Spleen (tissue), 11 donors: ENCODE measurements around the gene SKAP2. TPM values are rescaled to one million over a fixed set of nuclear protein-coding genes. Genes with fewer than 3 reads are reported as not detected.

ENCODE experiments used
- DNase-seq: peaks from one replicate; pipeline ENCODE4 v3.0.0-alpha.2; 2020
- H3K27ac ChIP-seq, 8 donors: fragments of 200-600 bp; sonication (generic) in 7 of 8; 1 replicate in 4 of 8; 2 replicates in 4 of 8; pipeline versions ENCODE4 v1.5.0 to v1.8.0; 2016 to 2021; ENCODE audit warnings: inconsistent platforms in 4 of 8, mild to moderate bottlenecking in 4 of 8, moderate library complexity in 1 of 8
- H3K27me3 ChIP-seq, 7 donors: fragments of 200-600 bp; sonication (generic) in 6 of 7; replicated peaks in 1 of 7; 1 replicate in 4 of 7; 2 replicates in 3 of 7; pipeline versions ENCODE4 v1.5.0 to v1.8.0; 2016 to 2021; ENCODE audit warnings: inconsistent platforms in 3 of 7, mild to moderate bottlenecking in 1 of 7
- H3K36me3 ChIP-seq, 6 donors: fragments of 200-600 bp; sonication (generic) in 5 of 6; 1 replicate in 4 of 6; 2 replicates in 2 of 6; pipeline versions ENCODE4 v1.5.0 to v1.8.0; 2016 to 2021; ENCODE audit warnings: inconsistent platforms in 2 of 6
- H3K4me1 ChIP-seq, 6 donors: fragments of 200-600 bp; sonication (generic) in 5 of 6; 1 replicate in 3 of 6; 2 replicates in 3 of 6; pipeline versions ENCODE4 v1.5.0 to v1.8.0; 2016 to 2021; ENCODE audit warnings: inconsistent platforms in 3 of 6
- H3K4me3 ChIP-seq, 8 donors: fragments of 200-600 bp; sonication (generic) in 7 of 8; 1 replicate in 4 of 8; 2 replicates in 4 of 8; pipeline versions ENCODE4 v1.5.0 to v1.8.0; 2016 to 2021; ENCODE audit warnings: inconsistent platforms in 4 of 8, mild to moderate bottlenecking in 4 of 8, moderate library complexity in 2 of 8
- H3K9me3 ChIP-seq, 8 donors: fragments of 200-600 bp; sonication (generic) in 7 of 8; 1 replicate in 4 of 8; 2 replicates in 4 of 8; pipeline versions ENCODE4 v1.5.0 to v1.8.0; 2016 to 2021; ENCODE audit warnings: inconsistent platforms in 4 of 8
- CTCF ChIP-seq, 11 experiments: fragments of 200-600 bp in 7 of 11; fragments of 450-650 bp in 4 of 11; sonication (generic) in 4 of 11; IDR thresholded peaks in 8 of 11; conservative IDR thresholded peaks in 3 of 11; 1 replicate in 7 of 11; 2 replicates in 4 of 11; pipeline versions ENCODE4 v1.4.0 to v1.8.0; 2016 to 2021; ENCODE audit warnings: antibody characterized with exemption in 11 of 11, inconsistent platforms in 4 of 11, mild to moderate bottlenecking in 1 of 11
- POLR2A ChIP-seq, 3 donors: fragments of 450-650 bp; IDR thresholded peaks; one replicate each; pipeline ENCODE4 v1.5.1; 2017; ENCODE audit warnings: antibody characterized with exemption in 3 of 3, mild to moderate bottlenecking in 1 of 3
- POLR2AphosphoS5 ChIP-seq, 3 donors: sonication (generic); formaldehyde crosslinking; IDR thresholded peaks; one replicate each; pipeline ENCODE4 v1.5.1; 2017; ENCODE audit warnings: antibody characterized with exemption in 3 of 3
- WGBS, 5 donors: extraction: QIAGEN DNeasy Blood & Tissue Kit in 3 of 5; methylation state at CpG; one replicate each; pipeline versions ENCODE4 v1.1.5 to v1.1.7; 2013 to 2018; 5-methylcytosine and 5-hydroxymethylcytosine counted together
- intact Hi-C: fragments of 100-400 bp; cut with DNase I; formaldehyde crosslinking; loops from one replicate; pipeline ENCODE4 v1.15.0; 2023; ENCODE audit warnings: low total_unique reads
- polyA plus RNA-seq, 3 donors: library from polyadenylated mRNA; stranded (reverse); fragments of 200-250 nt; gene quantifications; one replicate each; pipeline ENCODE4 v1.2.1, GENCODE V29; 2013
- total RNA-seq, 7 donors: library from RNA; depleted of rRNA in 3 of 7; stranded (reverse); fragments of >200 nt in 3 of 7; fragmentation: NEBNext Ultra II Directional in 4 of 7; extraction: Animal tissue kit (Norgen Biotek cat#: 25700) in 4 of 7; gene quantifications; one replicate each; pipeline versions ENCODE4 v1.1.0 to v1.2.1, GENCODE V29; 2016 to 2021
- donor health status: healthy with polysubstance abuse.
- donor health status: DM: no; HTN: no; CAD: no; lungs with moderate emphysema.
- donor health status: DM: no; HTN: no; CAD: no.
- donor health status: Bipolar disorder and iron deficiency.
- donor health status: healthy.
- donor health status: DM: no; HTN: no; CAD: no.
- donor health status: DM: yes; HTN: yes; CAD: no.

SKAP2 gene
- total and polyA plus RNA-seq, 10 donors, result 14.8 to 87.2 (median 61.7) TPM

- intact Hi-C loops, result no loop called here
- H3K36me3 ChIP-seq, result peaks cover 0 to 19% (median 0%) of the 10 kb centered on the region in 6 donors
- H3K4me3 ChIP-seq, result no peak overlapping the region
- H3K4me1 ChIP-seq, result no peaks in the 10 kb centered on the region
- H3K9me3 ChIP-seq, result no peaks in the 10 kb centered on the region
- H3K27ac ChIP-seq, result no peak overlapping the region
- 75 to 95% (median 88%) methylated on average over 1 of the region's 1 CpG for WGBS, 5 donors
- no peak for DNase-seq
- TF ChIP-seq POLR2AphosphoS5 (IDR thresholded peaks at IDR 0.05) (no peak), CTCF (IDR thresholded peaks at IDR 0.05 in 8 of 11, conservative IDR thresholded peaks at IDR 0.05 in 3 of 11) (no peak), POLR2A (IDR thresholded peaks at IDR 0.05) (no peak)
- no peaks in the 10 kb centered on the region for H3K27me3 ChIP-seq
Observed at GRCh38 chr7:26709210-26709990, 155.0 kb downstream of the SKAP2 start.

- no peak for DNase-seq
- intact Hi-C loops, result no loop called here
- Histone ChIP-seq H3K36me3 (peaks cover 0 to 19% (median 0%) of the 10 kb centered on the region in 6 donors), H3K9me3 (no peaks in the 10 kb centered on the region), H3K27me3 (no peaks in the 10 kb centered on the region), H3K4me3 (no peak overlapping the region), H3K4me1 (no peaks in the 10 kb centered on the region), H3K27ac (no peak overlapping the region)
- TF ChIP-seq POLR2A (IDR thresholded peaks at IDR 0.05), result no peak
- TF ChIP-seq CTCF (IDR thresholded peaks at IDR 0.05 in 8 of 11, conservative IDR thresholded peaks at IDR 0.05 in 3 of 11), result no peak
- TF ChIP-seq POLR2AphosphoS5 (IDR thresholded peaks at IDR 0.05), result no peak
- WGBS, 5 donors, result 23 to 37% (median 34%) methylated on average over 2 of the region's 2 CpGs
Observed at GRCh38 chr7:26705567-26705966, 158.8 kb downstream of the SKAP2 start.

- no peak for DNase-seq
- Histone ChIP-seq H3K9me3 (no peaks in the 10 kb centered on the region), H3K36me3 (peaks cover 0 to 11% (median 0%) of the 10 kb centered on the region in 6 donors), H3K4me3 (no peak overlapping the region), H3K27me3 (no peaks in the 10 kb centered on the region), H3K27ac (no peak overlapping the region), H3K4me1 (no peaks in the 10 kb centered on the region)
- intact Hi-C loops, result no loop called here
- TF ChIP-seq POLR2AphosphoS5 (IDR thresholded peaks at IDR 0.05) (no peak), POLR2A (IDR thresholded peaks at IDR 0.05) (no peak), CTCF (IDR thresholded peaks at IDR 0.05 in 8 of 11, conservative IDR thresholded peaks at IDR 0.05 in 3 of 11) (no peak)
- WGBS, 5 donors, result 92 to 98% (median 96%) methylated on average over 2 of the region's 2 CpGs
Observed at GRCh38 chr7:26704786-26705185, 159.6 kb downstream of the SKAP2 start.

- Histone ChIP-seq H3K27ac (no peak overlapping the region), H3K36me3 (peaks cover 0 to 11% (median 0%) of the 10 kb centered on the region in 6 donors), H3K4me3 (no peak overlapping the region), H3K4me1 (no peaks in the 10 kb centered on the region), H3K9me3 (no peaks in the 10 kb centered on the region), H3K27me3 (no peaks in the 10 kb centered on the region)
- WGBS, 5 donors, result 89 to 96% (median 93%) methylated on average over 1 of the region's 1 CpG
- DNase-seq, result no peak
- TF ChIP-seq POLR2AphosphoS5 (IDR thresholded peaks at IDR 0.05) (no peak), POLR2A (IDR thresholded peaks at IDR 0.05) (no peak), CTCF (IDR thresholded peaks at IDR 0.05 in 8 of 11, conservative IDR thresholded peaks at IDR 0.05 in 3 of 11) (no peak)
- intact Hi-C loops, result no loop called here
Observed at GRCh38 chr7:26704036-26704435, 160.4 kb downstream of the SKAP2 start.
